MM.1S (cell line): ENCODE results near the gene KCNJ18.
"Not testable (repeated sequence)": the region's sequence is repeated elsewhere in the genome, so short reads cannot be mapped to it uniquely, and the experiment has no call there.

ENCODE experiments used
- CTCF ChIP-seq: fragments of 300-600 bp; sonication (generic); IDR thresholded peaks from 2 replicates; pipeline ENCODE4 v1.5.1; 2016; ENCODE audit warnings: antibody characterized with exemption, low read length, mixed read lengths
- EZH2 ChIP-seq: fragments of 300-600 bp; sonication (generic); optimal IDR thresholded peaks from 2 replicates; pipeline ENCODE3; 2017; ENCODE audit warnings: low read depth, mild to moderate bottlenecking, antibody characterized with exemption, low read length, mixed read lengths
- EZH2phosphoT487 ChIP-seq: fragments of 300-600 bp; sonication (generic); IDR thresholded peaks from 2 replicates; pipeline ENCODE4 v1.6.1; 2018; ENCODE audit warnings: antibody characterized with exemption, low read length

GRCh38 chr17:21670361-21671155 lies 21.8 kb upstream of the KCNJ18 start:
- TF ChIP-seq CTCF, EZH2, EZH2phosphoT487: not testable (repeated sequence)
